Stimulated activated CD4-positive, alpha-beta T cell treated with anti-CD3 and anti-CD28 coated beads, TNF-alpha, amount 100 ng/mL, for 48 hours (primary cell): ENCODE data around the gene ORAI3.
A peak's percentile ranks its signal among the peaks of the same experiment; 100 is the strongest.

Source experiments
- DNase-seq, 3 donors: peaks; one replicate each; pipeline ENCODE4 v3.0.0-alpha.2; 2020; ENCODE audit warnings: low read depth in 3 of 3

Gene ORAI3

DNA sequence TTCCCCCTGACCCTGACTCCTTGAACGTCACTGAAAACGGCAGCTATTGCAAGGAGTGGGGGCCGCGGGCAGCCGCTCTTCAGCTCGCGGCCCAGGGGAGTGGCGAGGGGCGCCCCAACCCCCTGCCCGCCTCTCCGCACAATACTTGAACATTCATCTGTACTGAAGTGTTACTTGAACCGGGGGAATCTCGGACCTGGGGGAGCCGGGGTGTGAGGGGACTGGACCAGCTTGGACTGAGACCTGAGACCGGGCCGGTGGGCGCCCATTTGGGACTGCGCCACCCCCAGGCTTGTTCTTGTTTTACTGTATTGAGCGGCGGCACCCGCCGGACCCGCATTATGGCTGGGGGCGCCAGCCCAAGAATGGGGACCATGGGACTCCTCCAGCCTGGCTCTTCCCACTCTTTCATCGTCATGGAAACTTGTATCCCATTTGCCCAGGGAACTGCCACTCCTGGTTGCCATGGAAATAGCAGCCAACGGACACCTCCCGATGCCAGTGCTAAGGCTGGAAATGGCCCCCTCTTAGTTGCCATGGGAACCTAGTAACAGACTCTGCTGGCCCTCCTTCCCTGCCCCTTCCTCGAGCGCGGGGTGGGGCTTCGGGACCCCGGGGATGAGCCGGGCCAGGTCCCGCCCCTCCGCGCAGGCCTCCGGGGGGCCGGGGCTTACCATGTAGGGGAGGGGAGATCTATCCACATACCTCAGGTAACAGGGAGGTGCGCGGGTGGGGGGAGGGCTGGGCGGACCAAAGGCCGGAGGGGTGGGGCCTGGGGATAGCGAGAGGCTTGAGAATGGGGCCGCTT is 805 bp upstream of the ORAI3 start:
- no peak for DNase-seq

- no peak for DNase-seq
Measured at GRCh38 chr16:30949650-30950515, 1.0 kb downstream of the ORAI3 start.

- DNase-seq: no peak
Measured at GRCh38 chr16:30950516-30951065, 1.7 kb downstream of the ORAI3 start.

DNA sequence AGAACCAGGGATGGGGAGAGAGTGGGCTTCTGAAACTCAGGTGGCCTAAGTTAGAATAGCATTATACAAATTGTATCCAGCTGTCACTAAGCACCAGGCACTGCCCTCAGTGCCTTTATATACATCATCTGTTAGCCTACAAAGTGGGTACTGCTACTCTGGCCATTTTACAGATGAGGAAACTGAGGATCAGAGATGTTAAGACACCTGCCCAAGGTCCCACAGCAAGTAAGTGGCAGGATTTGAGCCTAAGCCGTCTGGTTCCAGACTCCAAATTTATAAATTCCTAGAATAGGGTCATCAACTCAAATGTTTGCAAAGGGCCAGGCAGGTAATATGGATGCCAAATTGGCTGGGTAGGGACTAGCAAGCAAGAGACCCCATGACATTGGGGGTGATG is 2.3 kb downstream of the ORAI3 start:
- DNase-seq: no peak

DNA sequence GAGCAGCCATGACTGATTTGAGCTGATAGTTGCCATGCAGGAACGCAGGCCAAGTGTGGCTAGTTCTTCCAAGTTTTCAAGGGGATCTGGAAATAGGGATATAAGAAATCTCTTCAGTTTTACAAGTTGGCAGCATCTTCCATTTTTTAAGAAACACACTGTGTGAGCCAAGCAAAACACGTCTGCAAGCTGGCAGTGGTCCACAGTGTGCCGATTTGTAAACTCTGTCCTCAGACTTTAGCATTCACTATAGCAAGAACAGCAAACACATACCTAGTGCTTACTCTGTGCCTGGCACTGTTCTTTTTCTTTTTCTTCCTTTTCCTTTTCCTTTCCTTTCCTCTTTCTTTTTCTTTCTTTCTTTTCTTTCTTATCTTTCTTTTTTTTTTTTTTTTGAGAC is 2.9 kb downstream of the ORAI3 start:
- DNase-seq: no peak

- no peak for DNase-seq
Measured at GRCh38 chr16:30953111-30953510, 4.2 kb downstream of the ORAI3 start.

DNA sequence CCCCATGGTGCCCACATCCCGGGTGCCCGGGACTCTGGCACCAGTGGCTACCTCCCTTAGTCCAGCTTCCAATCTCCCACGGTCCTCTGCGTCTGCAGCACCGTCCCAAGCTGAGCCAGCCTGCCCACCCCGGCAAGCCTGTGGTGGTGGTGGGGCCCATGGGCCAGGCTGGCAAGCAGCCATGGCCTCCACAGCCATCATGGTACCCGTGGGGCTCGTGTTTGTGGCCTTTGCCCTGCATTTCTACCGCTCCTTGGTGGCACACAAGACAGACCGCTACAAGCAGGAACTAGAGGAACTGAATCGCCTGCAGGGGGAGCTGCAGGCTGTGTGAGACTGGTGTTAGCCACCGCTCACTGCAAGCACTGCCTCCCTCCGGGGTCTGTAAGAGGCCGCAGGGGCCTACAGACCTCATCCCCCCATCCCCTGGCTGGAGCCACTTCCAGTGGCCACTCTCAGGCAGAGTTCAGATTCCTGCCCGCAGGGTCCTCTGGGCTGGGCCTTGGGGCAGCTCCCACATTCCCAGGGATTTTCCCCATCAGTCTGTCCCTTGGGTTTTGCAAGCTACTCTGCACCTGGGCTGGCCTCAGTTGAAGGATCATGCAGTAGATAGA is 4.8 kb downstream of the ORAI3 start:
- DNase-seq: peak; percentile 30 to 49 (median 46)

DNA sequence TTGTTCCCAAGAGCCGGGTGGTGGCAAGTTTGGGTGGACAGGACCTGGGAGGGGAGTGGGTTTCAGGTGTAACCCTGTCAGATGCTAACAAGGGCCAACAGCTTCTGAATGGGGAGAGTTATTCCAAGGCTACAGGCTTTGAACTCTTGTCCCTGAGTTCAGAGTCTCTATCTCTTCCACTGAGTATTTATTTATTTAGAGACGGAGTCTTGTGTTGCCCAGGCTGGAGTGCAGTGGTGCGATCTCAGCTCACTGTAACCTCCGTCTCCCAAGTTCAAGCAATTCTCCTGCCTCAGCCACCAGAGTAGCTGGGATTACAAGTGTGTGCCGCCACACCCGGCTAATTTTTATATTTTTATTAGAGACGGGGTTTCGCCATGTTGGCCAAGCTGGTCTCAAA is 6.1 kb downstream of the ORAI3 start:
- no peak for DNase-seq

DNA sequence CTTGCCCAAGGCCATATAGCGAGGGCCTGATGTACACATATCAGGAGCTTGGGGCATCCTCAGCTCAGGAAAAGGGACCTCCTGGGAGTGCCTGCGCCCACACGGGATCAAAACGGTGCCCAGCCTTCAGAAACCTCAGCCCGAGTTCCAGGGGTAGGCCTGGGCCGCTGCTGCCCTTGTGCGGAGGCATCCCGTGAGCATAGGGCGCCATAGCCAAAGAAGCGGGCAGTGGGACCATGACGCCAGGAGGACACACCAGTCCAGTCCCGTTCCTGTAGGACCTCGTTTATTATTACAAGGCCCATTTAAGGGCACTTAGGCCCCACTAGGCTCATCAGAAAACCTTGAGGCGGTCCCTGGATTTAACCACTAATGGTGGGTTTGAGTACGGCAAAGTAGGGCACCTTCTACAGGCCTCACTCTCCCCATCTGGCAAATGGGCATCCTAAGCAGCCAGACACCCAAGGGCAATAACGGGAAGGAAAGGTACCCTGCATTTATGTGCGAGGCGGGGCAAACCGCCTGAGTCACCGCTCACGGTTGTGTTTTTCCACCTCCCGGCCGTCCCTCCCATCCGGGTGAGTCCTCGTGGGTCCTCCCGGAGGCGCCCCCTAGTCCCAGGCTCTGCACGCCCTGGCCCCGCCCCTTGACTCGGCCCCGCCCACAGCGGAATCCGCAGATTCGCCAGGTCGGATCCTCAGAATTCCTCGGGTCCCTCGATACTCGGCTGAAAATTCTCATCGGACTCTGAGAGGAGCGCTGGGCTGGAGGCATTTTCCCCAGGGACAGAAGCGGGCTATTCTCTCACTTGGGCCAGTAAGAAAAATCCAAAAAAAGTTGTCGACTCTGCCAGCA is 8.0 kb downstream of the ORAI3 start:
- peak; percentile 88 to 93 (median 90) for DNase-seq

- peak; percentile 93 to 99 (median 96) for DNase-seq
Measured at GRCh38 chr16:30957456-30958174, 8.7 kb downstream of the ORAI3 start, which contains the start of gene SETD1A. TSS of gene SETD1A (plus strand) at chr16:30957754. CDS start at chr16:30958732, 978 bp downstream.

DNA sequence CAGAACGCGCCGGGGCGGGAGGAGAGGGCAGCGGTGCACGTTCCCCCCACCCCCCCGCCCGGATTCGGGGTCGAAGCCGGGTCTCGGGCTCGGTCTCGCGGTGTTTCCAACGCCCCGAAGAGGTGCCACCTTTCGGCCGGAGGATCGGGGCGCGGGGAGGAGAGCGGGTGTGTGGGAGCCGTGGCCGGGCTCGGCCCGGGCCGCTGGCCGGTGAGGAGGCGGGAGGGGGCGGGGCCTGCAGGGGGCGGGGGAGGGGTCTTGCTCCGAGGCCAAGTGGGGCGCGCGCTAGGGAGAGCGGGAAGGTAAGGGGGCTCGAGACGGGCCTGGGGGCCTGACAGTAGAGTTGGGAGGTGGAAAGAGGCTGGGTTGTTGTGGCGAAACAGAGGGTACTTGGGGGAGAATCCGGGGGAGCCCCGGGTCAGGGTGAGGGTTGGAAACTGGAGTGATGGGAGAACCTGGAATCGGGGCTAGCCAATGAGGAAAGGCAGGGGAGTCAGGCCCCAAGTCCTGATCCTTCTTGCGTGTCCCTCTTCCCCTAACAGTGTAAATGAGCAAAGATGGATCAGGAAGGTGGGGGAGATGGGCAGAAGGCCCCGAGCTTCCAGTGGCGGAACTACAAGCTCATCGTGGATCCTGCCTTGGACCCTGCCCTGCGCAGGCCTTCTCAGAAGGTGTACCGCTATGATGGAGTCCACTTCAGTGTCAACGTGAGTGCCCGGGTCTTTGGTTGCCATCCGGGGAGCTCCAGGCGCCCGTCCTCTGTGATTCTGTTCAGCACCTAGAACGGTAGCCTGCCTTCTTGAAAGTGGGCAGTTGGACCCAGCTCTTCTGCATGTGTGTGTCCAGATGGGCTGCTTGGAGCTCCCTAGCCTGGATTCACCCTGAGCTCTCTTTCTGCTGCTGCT is 9.6 kb downstream of the ORAI3 start:
- peak in 1 of 3 donors; percentile 34 for DNase-seq

- DNase-seq: no peak
Measured at GRCh38 chr16:30961384-30961783, 12.5 kb downstream of the ORAI3 start.

DNA sequence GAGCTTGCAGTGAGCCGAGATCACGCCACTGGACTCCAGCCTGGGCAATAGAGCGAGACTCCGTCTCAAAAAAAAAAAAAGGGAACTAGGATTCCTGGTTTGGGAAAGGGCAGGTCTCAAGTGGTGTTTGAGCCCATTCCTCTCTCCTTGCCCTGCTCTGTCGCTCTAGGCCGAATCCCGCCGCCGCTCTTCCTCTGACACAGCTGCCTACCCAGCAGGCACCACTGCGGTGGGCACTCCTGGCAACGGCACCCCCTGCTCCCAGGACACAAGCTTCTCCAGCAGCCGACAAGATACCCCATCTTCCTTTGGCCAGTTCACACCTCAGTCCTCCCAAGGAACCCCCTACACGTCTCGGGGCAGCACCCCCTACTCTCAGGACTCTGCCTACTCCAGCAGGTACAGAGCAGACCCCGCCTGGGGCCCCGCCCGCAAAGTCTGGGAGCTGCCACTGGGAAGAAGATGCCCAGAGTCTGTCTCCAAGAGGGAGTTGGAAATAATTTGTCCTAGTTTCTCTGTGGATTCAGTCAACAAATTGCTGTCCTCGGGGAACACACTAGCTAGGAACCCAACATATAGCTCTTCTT is 15.2 kb downstream of the ORAI3 start:
- no peak for DNase-seq

DNA sequence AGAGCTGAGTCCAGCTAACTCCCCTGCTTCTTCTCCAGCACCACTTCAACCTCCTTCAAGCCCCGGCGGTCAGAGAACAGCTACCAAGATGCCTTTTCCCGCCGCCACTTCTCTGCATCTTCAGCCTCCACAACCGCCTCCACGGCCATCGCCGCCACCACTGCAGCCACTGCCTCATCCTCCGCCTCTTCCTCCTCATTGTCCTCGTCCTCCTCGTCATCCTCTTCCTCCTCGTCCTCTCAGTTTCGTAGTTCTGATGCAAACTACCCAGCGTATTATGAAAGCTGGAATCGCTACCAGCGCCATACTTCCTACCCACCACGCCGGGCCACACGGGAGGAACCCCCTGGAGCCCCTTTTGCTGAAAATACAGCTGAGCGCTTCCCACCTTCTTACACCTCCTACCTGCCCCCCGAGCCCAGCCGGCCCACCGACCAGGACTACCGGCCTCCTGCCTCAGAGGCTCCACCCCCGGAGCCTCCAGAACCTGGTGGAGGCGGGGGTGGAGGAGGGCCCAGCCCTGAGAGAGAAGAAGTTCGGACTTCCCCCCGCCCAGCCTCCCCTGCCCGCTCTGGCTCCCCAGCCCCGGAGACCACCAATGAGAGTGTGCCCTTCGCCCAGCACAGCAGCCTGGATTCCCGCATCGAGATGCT is 15.8 kb downstream of the ORAI3 start:
- DNase-seq: no peak

GRCh38 chr16:30965436-30965835 is 16.6 kb downstream of the ORAI3 start:
- DNase-seq: no peak

GRCh38 chr16:30966033-30966619 is 17.3 kb downstream of the ORAI3 start:
- DNase-seq: no peak

GRCh38 chr16:30967795-30968194 is 18.9 kb downstream of the ORAI3 start:
- DNase-seq: no peak

- DNase-seq: no peak
Measured at GRCh38 chr16:30969246-30969842, 20.5 kb downstream of the ORAI3 start.
